ENCODE data around the gene PLXDC2.

PLXDC2 gene

DNA sequence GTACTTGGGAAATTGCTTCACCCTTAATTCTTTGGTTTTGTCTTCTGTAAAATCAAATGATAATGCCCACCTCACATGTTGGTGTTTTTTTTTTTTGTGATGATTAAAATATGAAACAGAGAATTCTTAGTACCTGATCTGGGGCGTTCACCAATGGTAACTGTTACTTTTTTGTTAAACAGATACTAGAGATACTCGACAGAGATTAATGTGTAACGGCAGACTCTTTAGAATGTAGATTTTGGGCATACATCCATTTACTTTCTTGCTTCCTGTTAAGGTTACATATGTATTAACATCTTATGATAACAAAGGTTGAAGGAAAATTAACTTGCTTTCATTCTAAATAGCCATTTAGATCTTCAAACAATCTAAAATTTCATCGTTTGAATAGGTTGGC lies 23.3 kb downstream of the PLXDC2 start (continued):
- TF ChIP-seq KLF16 (tag by site-specific recombination; IDR thresholded peaks at IDR 0.05) (no peak), ZBTB8A (tag by site-specific recombination; IDR thresholded peaks at IDR 0.05) (no peak)
- TF ChIP-seq, protein P1, sequence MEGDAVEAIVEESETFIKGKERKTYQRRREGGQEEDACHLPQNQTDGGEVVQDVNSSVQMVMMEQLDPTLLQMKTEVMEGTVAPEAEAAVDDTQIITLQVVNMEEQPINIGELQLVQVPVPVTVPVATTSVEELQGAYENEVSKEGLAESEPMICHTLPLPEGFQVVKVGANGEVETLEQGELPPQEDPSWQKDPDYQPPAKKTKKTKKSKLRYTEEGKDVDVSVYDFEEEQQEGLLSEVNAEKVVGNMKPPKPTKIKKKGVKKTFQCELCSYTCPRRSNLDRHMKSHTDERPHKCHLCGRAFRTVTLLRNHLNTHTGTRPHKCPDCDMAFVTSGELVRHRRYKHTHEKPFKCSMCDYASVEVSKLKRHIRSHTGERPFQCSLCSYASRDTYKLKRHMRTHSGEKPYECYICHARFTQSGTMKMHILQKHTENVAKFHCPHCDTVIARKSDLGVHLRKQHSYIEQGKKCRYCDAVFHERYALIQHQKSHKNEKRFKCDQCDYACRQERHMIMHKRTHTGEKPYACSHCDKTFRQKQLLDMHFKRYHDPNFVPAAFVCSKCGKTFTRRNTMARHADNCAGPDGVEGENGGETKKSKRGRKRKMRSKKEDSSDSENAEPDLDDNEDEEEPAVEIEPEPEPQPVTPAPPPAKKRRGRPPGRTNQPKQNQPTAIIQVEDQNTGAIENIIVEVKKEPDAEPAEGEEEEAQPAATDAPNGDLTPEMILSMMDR (tag by site-specific recombination; IDR thresholded peaks at IDR 0.05): no peak
- TF ChIP-seq, protein P2, sequence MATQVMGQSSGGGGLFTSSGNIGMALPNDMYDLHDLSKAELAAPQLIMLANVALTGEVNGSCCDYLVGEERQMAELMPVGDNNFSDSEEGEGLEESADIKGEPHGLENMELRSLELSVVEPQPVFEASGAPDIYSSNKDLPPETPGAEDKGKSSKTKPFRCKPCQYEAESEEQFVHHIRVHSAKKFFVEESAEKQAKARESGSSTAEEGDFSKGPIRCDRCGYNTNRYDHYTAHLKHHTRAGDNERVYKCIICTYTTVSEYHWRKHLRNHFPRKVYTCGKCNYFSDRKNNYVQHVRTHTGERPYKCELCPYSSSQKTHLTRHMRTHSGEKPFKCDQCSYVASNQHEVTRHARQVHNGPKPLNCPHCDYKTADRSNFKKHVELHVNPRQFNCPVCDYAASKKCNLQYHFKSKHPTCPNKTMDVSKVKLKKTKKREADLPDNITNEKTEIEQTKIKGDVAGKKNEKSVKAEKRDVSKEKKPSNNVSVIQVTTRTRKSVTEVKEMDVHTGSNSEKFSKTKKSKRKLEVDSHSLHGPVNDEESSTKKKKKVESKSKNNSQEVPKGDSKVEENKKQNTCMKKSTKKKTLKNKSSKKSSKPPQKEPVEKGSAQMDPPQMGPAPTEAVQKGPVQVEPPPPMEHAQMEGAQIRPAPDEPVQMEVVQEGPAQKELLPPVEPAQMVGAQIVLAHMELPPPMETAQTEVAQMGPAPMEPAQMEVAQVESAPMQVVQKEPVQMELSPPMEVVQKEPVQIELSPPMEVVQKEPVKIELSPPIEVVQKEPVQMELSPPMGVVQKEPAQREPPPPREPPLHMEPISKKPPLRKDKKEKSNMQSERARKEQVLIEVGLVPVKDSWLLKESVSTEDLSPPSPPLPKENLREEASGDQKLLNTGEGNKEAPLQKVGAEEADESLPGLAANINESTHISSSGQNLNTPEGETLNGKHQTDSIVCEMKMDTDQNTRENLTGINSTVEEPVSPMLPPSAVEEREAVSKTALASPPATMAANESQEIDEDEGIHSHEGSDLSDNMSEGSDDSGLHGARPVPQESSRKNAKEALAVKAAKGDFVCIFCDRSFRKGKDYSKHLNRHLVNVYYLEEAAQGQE (tag by site-specific recombination; IDR thresholded peaks at IDR 0.05): no peak

DNA sequence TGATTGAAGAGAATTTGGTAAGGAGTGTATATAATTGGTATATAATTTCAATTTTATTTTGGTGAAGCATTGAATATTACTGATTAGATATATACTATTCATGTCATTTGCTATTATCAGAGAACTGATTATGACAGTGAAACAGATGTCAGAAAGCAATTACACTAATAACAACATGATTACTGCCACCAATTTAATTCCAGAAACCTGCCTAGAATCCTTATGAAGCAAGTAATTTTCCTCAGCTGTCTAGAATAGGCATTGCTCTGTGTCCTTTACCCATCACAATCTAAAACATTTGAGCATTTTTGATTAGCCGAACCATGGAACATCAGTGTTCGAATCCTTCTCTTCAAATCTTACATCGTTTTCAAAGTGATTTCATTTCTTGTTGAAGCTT lies 24.5 kb downstream of the PLXDC2 start:
- Histone ChIP-seq H3K4me1 (ENCODE audit: control insufficient read depth, insufficient read depth, low read length) (peaks cover 19% of the 10 kb centered on the region), H3K36me3 (ENCODE audit: control insufficient read depth in 2 of 2, insufficient read depth in 1 of 2, low read length in 2 of 2) (no peaks in the 10 kb centered on the region), H3K27ac (ENCODE audit: extremely low read depth, low read depth, low read length) (no peak overlapping the region), H3K9me3 (ENCODE audit: control insufficient read depth, insufficient read depth, low read depth, low read length) (no peaks in the 10 kb centered on the region), H3K4me3 (ENCODE audit: low read depth, low read length) (no peak overlapping the region)
- ChIA-PET POLR2A (no interaction called here), CTCF (interaction anchor here (0.6 kb wide), 1 partner anchor 19 kb away, joined by 3 read pairs; no protein-coding TSS in a partner anchor)
- TF ChIP-seq, protein P3, sequence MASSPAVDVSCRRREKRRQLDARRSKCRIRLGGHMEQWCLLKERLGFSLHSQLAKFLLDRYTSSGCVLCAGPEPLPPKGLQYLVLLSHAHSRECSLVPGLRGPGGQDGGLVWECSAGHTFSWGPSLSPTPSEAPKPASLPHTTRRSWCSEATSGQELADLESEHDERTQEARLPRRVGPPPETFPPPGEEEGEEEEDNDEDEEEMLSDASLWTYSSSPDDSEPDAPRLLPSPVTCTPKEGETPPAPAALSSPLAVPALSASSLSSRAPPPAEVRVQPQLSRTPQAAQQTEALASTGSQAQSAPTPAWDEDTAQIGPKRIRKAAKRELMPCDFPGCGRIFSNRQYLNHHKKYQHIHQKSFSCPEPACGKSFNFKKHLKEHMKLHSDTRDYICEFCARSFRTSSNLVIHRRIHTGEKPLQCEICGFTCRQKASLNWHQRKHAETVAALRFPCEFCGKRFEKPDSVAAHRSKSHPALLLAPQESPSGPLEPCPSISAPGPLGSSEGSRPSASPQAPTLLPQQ (tag by site-specific recombination; IDR thresholded peaks at IDR 0.05): no peak
- TF ChIP-seq ZNF140 (tag by site-specific recombination; IDR thresholded peaks at IDR 0.05) (no peak), GLI4 (tag by site-specific recombination; IDR thresholded peaks at IDR 0.05) (no peak), ZNF76 (tag by site-specific recombination; IDR thresholded peaks at IDR 0.05; ENCODE audit: borderline replicate concordance, low read depth) (no peak), ZNF2 (tag by site-specific recombination; IDR thresholded peaks at IDR 0.05) (no peak), ZNF664 (tag by site-specific recombination; IDR thresholded peaks at IDR 0.05) (no peak), ZNF701 (tag by site-specific recombination; IDR thresholded peaks at IDR 0.05) (no peak), HOXA7 (CRISPR knock-in tag; IDR thresholded peaks at IDR 0.05; ENCODE audit: borderline replicate concordance) (no peak), KLF16 (tag by site-specific recombination; IDR thresholded peaks at IDR 0.05) (no peak), ZNF335 (tag by site-specific recombination; conservative IDR thresholded peaks at IDR 0.05) (no peak), ZNF623 (tag by site-specific recombination; IDR thresholded peaks at IDR 0.05) (no peak), ZNF169 (tag by site-specific recombination; IDR thresholded peaks at IDR 0.05) (no peak), SALL2 (tag by site-specific recombination; IDR thresholded peaks at IDR 0.05; ENCODE audit: borderline replicate concordance) (no peak)
- TF ChIP-seq, protein P4, sequence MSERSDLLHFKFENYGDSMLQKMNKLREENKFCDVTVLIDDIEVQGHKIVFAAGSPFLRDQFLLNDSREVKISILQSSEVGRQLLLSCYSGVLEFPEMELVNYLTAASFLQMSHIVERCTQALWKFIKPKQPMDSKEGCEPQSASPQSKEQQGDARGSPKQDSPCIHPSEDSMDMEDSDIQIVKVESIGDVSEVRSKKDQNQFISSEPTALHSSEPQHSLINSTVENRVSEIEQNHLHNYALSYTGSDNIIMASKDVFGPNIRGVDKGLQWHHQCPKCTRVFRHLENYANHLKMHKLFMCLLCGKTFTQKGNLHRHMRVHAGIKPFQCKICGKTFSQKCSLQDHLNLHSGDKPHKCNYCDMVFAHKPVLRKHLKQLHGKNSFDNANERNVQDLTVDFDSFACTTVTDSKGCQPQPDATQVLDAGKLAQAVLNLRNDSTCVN (tag by site-specific recombination; optimal IDR thresholded peaks at IDR 0.05): no peak
- TF ChIP-seq, protein P5, sequence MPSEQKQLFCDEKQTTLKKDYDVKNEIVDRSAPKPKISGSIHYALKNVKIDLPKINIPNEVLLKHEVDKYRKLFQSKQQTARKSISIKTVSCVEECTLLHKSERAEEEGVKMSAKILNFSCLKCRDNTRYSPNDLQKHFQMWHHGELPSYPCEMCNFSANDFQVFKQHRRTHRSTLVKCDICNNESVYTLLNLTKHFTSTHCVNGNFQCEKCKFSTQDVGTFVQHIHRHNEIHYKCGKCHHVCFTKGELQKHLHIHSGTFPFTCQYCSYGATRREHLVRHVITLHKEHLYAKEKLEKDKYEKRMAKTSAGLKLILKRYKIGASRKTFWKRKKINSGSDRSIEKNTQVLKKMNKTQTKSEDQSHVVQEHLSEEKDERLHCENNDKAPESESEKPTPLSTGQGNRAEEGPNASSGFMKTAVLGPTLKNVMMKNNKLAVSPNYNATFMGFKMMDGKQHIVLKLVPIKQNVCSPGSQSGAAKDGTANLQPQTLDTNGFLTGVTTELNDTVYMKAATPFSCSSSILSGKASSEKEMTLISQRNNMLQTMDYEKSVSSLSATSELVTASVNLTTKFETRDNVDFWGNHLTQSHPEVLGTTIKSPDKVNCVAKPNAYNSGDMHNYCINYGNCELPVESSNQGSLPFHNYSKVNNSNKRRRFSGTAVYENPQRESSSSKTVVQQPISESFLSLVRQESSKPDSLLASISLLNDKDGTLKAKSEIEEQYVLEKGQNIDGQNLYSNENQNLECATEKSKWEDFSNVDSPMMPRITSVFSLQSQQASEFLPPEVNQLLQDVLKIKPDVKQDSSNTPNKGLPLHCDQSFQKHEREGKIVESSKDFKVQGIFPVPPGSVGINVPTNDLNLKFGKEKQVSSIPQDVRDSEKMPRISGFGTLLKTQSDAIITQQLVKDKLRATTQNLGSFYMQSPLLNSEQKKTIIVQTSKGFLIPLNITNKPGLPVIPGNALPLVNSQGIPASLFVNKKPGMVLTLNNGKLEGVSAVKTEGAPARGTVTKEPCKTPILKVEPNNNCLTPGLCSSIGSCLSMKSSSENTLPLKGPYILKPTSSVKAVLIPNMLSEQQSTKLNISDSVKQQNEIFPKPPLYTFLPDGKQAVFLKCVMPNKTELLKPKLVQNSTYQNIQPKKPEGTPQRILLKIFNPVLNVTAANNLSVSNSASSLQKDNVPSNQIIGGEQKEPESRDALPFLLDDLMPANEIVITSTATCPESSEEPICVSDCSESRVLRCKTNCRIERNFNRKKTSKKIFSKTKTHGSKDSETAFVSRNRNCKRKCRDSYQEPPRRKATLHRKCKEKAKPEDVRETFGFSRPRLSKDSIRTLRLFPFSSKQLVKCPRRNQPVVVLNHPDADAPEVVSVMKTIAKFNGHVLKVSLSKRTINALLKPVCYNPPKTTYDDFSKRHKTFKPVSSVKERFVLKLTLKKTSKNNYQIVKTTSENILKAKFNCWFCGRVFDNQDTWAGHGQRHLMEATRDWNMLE (tag by site-specific recombination; conservative IDR thresholded peaks at IDR 0.05; ENCODE audit: low read depth): no peak
- TF ChIP-seq, protein P6, sequence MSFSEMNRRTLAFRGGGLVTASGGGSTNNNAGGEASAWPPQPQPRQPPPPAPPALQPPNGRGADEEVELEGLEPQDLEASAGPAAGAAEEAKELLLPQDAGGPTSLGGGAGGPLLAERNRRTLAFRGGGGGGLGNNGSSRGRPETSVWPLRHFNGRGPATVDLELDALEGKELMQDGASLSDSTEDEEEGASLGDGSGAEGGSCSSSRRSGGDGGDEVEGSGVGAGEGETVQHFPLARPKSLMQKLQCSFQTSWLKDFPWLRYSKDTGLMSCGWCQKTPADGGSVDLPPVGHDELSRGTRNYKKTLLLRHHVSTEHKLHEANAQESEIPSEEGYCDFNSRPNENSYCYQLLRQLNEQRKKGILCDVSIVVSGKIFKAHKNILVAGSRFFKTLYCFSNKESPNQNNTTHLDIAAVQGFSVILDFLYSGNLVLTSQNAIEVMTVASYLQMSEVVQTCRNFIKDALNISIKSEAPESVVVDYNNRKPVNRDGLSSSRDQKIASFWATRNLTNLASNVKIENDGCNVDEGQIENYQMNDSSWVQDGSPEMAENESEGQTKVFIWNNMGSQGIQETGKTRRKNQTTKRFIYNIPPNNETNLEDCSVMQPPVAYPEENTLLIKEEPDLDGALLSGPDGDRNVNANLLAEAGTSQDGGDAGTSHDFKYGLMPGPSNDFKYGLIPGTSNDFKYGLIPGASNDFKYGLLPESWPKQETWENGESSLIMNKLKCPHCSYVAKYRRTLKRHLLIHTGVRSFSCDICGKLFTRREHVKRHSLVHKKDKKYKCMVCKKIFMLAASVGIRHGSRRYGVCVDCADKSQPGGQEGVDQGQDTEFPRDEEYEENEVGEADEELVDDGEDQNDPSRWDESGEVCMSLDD (tag by site-specific recombination; IDR thresholded peaks at IDR 0.05): no peak
